HG03139 (cell line): ENCODE results near the gene HLF.

Source experiments
- ATAC-seq: cut with Tn5 transposase; IDR thresholded peaks from one replicate; pipeline ENCODE4 v1.9.1; 2021; ENCODE audit not compliant: unreplicated experiment

Gene HLF

GRCh38 chr17:55348749-55349354, 84.1 kb downstream of the HLF start:
- peak; percentile 61 for ATAC-seq

GRCh38 chr17:55350825-55351205, 86.1 kb downstream of the HLF start:
- no peak for ATAC-seq

- ATAC-seq, result no peak
Measured at GRCh38 chr17:55351226-55351625, 86.5 kb downstream of the HLF start.

GRCh38 chr17:55354010-55354409, 89.2 kb downstream of the HLF start:
- no peak for ATAC-seq

GRCh38 chr17:55354941-55355340, 90.2 kb downstream of the HLF start:
- ATAC-seq, result no peak

GRCh38 chr17:55356434-55357328, 91.9 kb downstream of the HLF start:
- ATAC-seq, result peak; percentile 90

DNA sequence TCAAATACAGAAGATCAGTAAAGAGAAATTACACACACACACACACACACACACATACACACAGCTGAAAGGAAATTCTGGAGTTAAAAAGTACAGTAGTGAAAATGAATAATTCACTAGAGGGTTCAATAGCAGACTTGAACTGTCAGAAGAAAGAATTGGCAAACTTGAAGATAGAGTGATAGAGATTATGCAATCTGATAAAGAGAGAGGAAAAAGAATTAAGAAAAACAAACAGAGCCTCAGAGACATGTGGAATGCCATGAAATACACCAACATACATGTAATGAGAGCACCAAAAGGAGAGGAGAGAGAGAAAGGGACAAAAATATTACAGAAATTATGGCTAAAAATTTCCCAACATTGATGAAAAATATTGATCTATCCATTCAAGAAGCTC, 96.2 kb downstream of the HLF start:
- no peak for ATAC-seq

DNA sequence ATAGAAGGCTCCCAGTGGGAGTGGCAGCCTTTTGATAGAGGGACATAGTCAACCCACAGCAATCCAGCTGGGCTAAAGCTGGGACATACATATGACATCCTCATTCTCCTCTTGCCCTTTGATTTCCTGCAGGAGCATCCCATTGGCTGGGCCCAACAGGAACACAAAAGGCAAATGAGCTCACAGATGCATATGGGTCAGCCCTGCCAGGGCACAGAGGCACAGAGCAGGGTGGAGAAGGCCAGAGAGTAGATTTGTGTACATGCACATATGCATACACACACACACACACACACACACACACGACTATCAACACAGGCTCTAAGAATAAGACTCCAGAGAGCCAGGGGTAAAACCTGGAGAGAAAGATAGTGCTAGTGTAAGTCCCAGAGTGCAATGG, 98.3 kb downstream of the HLF start:
- no peak for ATAC-seq

- ATAC-seq, result no peak
Measured at GRCh38 chr17:55366020-55366481, 101.3 kb downstream of the HLF start.

- ATAC-seq, result no peak
Measured at GRCh38 chr17:55368706-55369105, 103.9 kb downstream of the HLF start.
